ENCODE results near the gene BIRC2.

GRCh38 chr11:102314784-102315183 lies 32.2 kb upstream of the BIRC2 start:
- TF ChIP-seq ZNF37A (tag by site-specific recombination; IDR thresholded peaks at IDR 0.05): no peak
- no peak for TF ChIP-seq KLF16 (tag by site-specific recombination; IDR thresholded peaks at IDR 0.05)
- no peak for TF ChIP-seq ATF2 (tag by site-specific recombination; IDR thresholded peaks at IDR 0.05; ENCODE audit: low read depth)
- no peak for TF ChIP-seq ZSCAN18 (tag by site-specific recombination; IDR thresholded peaks at IDR 0.05)
- TF ChIP-seq ZSCAN5A (tag by site-specific recombination; IDR thresholded peaks at IDR 0.05): no peak
- no peak for TF ChIP-seq ZNF211 (tag by site-specific recombination; IDR thresholded peaks at IDR 0.05; ENCODE audit: low read depth)
- no peak for TF ChIP-seq ZNF692 (tag by site-specific recombination; IDR thresholded peaks at IDR 0.05)
